HG03045 (cell line): Measurements from ENCODE around the gene RPS26.
"Not testable (repeated sequence)": the region's sequence is repeated elsewhere in the genome, so short reads cannot be mapped to it uniquely, and the experiment has no call there.

Source experiments
- ATAC-seq: cut with Tn5 transposase; IDR thresholded peaks from one replicate; pipeline ENCODE4 v1.9.1; 2021; ENCODE audit warnings: mild to moderate bottlenecking, moderate library complexity; ENCODE audit not compliant: unreplicated experiment

RPS26 gene

GRCh38 chr12:56041552-56042429 lies at the start of gene RPS26:
Gene RPS26 (plus strand): TSS chr12:56041918. CDS start chr12:56042167, 249 bp downstream.
- peak; percentile 95 for ATAC-seq

GRCh38 chr12:55993230-55993853 lies 48.4 kb upstream of the RPS26 start:
- ATAC-seq: no peak

GRCh38 chr12:55995366-55995765 lies 46.4 kb upstream of the RPS26 start:
- no peak for ATAC-seq

DNA sequence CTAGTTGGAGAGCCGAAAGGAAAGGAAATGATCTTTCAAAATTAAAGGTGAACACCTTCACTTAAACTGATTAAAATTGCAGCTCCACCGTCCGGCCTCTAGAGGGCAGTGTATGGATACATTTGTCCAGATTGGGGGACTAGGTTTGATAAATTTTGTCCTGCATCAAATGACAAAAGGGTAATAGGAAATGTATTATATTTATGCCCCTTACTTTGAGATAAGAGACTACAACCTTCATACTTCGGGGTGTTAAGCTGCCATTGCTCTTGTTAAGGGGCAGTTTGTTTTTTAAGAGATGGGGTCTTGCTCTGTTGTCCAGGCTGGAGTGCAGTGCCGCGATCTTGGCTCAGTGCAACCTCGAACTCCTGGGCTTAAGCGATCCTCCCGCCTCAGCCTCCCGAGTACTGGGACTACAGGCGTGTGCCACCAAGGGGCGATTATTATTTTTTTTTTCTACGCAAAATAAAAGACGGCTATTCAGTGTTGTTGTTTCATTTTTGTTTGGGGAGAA lies 45.5 kb upstream of the RPS26 start:
- ATAC-seq: no peak

GRCh38 chr12:55996715-55997534 lies 44.8 kb upstream of the RPS26 start, which contains the start of gene SUOX:
Gene SUOX (plus strand): TSS chr12:55997276. CDS start chr12:56002222, 4,946 bp downstream.
- peak; percentile 100 for ATAC-seq

DNA sequence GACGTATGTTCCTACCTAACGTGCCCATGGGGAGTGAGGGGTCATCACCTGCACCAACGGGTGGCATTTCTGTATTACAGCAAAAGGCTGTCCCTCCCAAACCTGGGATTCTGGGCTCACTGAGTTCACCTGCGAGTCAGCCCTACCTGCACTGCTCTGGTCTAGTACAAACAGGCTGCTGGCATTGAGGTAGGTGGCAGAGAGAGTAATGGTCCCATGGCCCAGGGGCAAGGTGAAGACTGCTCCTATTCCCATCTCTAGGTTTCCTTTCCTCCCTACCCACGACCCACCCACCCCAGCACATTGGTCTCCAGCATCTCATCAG lies 44.2 kb upstream of the RPS26 start:
- ATAC-seq: no peak

GRCh38 chr12:55999522-55999921 lies 42.2 kb upstream of the RPS26 start:
- ATAC-seq: not testable (repeated sequence)

GRCh38 chr12:55999999-56000540 lies 41.6 kb upstream of the RPS26 start:
- ATAC-seq: not testable (repeated sequence)

DNA sequence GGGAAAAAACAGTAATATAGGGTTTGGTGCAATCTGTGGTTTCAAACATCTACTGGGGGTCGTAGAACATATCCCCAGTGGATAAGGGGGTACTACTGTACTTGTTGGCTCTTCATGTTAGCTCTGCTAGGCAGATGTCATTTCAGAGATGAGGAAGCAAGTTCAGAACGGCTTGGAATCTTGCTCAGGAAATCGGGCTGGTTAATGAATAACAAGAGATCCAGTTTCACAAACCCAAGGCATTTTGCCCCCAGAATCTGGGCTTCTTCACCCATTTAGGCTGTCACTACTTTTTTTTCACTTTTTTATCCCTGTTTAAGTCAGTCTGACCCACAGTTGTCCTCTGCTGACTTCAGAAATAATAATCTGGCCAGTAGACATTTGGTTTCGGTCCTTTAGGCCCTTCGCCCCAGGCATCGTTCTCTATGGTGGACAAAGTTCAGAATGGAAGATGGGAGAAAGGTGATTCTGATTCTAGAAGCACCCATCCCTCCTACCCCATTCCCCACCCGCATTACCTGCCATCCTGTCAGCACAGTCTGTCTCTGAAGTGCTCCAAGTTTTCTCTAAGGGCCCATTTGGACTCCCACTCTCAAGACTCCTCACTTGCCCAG lies 40.1 kb upstream of the RPS26 start:
- ATAC-seq: no peak

- not testable (repeated sequence) for ATAC-seq
Measured at GRCh38 chr12:56003376-56003775, 38.3 kb upstream of the RPS26 start.

GRCh38 chr12:56004211-56004610 lies 37.5 kb upstream of the RPS26 start:
- no peak for ATAC-seq

- ATAC-seq: peak; percentile 40
Measured at GRCh38 chr12:56007564-56008559, 33.9 kb upstream of the RPS26 start.

DNA sequence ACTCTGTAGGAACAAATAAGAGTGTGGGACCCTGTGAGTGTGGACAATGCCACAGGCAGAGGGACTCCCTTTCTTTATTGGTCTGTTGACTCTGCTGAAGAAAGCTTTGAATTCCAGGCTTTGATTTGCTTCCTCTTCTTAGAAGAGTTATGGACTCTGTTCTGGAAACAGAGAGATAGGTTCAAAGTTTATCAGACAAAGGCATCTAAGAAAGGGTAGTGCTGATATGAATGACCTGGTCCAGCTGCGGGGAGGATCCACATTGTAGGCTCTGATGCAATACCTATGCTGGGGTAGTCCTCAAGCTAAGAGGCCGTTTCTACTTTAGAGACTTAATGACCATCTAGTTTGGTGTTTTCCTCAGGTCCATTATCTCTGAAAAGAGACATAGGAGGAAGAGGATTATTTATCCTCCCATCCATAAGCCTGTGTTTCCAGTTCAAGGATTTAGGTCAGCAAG lies 31.6 kb upstream of the RPS26 start:
- no peak for ATAC-seq

DNA sequence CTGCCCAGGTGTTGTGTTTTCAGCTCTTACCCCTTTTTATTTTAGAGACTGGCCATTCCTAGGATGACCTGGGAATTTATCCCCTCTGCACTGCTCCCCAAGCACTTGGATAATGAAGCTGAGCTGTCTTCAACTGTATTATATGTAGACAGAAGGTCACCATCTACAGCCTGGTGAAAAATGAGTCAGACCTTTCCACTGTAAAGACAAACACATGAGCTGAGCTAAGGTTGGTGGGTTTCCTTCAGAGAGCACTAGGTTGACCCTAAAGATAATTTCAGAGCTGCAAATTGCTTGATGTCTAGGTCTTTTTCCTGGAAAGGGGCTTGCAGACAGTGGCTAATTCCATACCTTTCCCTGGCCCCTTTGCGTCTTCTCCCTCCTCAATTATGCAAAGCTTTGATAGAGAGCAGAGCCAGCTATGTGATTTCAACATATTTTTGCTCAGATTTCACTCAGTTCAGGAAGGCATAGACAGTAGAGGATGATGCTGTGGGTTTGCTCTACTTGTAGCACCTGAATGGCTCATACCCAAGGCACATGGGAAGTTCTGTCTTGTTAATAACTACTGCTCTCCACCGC lies 30.1 kb upstream of the RPS26 start:
- no peak for ATAC-seq

- no peak for ATAC-seq
Measured at GRCh38 chr12:56013482-56013881, 28.2 kb upstream of the RPS26 start.

- no peak for ATAC-seq
Measured at GRCh38 chr12:56014205-56014604, 27.5 kb upstream of the RPS26 start.

DNA sequence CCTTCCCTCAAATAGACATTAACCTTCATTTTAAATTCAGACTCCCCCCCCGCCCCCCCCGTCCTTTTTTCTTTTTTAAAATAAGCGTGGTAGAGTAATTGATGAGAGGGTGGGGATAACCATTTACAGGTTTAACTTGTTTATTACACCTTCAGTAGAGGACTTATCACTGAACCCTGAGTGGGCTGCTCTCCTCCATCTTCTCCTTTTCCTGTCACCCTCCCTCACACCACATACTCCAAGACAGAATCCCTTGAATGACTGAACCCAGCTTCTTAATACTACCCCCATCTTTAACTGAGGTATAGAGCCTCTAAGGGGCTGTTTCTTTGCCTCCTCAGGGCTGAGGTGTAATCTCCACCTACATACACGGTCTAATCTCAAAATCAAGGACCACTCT lies 24.5 kb upstream of the RPS26 start:
- no peak for ATAC-seq

DNA sequence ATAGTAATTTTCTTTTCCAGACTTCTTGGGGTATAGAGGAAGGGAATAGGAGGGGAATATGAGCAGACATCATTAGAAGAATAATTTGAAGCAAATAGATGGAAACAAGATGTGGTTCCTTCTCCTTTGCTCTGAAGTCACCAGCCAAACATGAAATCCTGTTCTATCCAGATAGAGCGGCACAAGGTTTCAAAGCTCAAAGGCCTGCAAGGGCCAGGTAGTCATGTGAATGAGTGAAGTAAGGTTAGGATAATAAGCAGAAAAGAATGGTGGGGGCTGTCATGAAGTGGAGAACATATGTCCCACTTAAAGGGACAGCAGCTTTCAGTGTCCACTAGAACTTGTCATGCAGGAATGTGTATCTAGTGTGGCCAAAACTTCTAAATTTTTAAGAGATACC lies 23.4 kb upstream of the RPS26 start:
- ATAC-seq: no peak
